GM19395 (cell line): ENCODE results near the gene ACTR6.
"Not testable (repeated sequence)": the region's sequence is repeated elsewhere in the genome, so short reads cannot be mapped to it uniquely, and the experiment has no call there.

Source experiments
- ATAC-seq: cut with Tn5 transposase; IDR thresholded peaks from one replicate; pipeline ENCODE4 v1.9.1; 2021; ENCODE audit warnings: mild to moderate bottlenecking, moderate library complexity; ENCODE audit not compliant: unreplicated experiment

Gene ACTR6

DNA sequence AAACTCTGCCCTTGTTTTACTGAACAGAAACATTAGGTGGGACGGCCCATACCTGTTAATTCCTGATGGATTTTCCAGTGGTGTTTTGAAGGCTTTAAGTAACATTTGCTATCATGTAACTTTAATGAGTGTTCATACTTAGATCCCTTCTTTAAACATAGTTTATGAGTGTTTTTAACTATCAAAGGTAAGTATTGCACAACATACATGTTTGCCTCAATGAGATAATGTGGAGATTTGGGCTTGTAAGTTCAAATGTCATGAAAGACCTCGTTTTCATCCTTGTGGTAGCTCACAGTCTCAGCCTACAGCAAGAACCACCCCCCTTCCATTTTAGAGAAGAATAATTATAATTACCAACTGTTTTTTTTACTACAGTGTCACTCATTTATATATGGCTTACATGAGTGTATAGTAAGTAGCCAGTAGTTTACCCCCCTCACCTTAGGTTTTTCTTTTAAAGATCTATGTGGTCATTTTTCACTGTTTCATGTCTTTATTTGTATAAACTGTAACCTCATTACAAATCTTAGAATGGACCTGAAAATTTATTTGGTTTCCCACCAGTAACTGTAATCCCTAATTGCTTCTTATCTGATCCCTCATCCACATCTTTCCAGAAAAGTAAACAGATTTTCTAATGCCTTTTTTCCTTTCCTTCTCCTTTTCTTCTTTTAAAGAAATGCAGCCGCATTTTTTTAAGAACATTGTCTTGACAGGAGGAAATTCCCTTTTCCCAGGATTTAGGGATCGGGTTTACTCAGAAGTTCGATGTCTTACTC, 18.9 kb downstream of the ACTR6 start:
- ATAC-seq, result no peak

DNA sequence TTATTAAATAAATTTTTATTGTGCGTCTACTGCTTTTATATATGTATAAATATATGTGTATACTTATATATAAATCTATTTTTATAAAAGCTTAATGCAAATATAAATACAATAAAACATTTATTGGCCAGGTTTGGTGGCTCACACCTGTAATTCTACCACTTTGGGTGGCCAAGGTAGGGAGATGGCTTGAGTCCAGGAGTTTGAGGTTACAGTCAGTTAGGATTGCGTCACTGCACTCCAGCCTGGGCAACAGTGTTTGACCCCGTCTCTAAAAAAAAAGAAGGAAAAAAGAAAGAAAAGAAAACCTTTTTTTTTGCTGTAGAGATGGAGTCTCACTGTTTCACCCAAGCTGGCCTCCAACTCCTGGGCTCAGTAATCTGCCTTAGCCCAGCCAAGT, 20.9 kb downstream of the ACTR6 start:
- ATAC-seq, result no peak

DNA sequence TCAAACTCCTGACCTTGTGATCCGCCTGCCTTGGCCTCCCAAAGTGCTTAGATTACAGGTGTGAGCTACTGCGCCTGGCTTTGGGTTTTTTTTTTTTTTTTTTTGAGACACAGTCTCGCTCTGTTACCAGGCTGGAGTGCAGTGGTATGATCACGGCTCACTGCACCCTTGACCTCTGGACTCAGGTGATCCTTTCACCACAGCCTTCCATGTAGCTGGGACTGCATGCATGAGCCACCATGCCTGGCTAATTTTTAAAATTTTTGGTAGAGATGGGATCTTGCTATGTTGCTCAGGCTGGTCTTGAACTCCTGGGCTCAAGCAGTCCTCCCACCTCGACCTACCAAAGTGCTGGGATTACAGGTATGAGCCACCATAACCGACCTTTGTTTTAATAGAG, 21.6 kb downstream of the ACTR6 start:
- not testable (repeated sequence) for ATAC-seq

DNA sequence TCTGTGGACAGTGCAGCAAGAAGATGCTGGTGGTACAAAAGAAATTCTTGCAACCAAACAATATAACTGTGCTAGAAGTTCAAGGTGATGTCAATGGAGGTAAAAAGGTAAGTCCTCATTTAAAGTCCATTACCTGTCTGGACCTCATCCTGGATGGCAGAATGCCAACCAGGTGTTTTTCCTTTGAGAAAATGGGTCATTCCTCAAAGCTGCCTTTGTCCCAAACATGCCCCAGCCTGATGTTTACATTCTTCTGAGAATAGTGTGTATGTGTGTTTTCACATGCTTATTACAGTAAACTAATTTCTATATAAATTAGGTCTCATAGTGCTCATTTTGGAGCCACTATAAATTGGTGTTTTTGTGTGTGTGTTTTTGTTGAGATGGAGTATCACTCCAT, 24.9 kb downstream of the ACTR6 start:
- ATAC-seq, result no peak

DNA sequence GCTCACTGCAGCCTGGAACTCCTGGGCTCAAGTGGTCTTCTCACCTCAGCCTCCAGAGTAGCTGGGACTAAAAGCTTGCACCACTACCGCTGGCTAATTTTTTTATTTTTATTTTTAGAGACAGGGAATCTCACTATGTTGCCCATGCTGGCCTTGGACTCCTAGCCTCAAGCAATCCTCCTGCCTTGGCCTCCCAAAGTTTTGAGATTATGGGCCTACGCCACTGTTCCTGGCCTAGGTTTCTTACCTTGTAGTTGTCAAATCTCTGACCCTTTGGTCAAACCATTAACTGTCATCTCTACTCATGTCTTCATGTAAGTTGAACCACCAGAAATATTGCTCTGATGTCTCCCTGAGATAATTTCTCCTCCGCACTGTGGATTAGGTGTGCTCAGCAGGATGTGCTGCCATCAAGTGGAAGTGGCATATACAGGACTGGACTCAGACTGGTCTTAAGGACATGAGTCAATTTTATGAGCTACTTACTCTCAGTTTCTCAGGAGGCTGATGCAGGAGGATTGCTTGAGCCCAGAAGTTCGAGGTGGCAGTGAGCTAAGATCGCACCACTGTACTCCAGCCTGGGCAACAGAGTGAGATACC, 28.5 kb downstream of the ACTR6 start:
- no peak for ATAC-seq

DNA sequence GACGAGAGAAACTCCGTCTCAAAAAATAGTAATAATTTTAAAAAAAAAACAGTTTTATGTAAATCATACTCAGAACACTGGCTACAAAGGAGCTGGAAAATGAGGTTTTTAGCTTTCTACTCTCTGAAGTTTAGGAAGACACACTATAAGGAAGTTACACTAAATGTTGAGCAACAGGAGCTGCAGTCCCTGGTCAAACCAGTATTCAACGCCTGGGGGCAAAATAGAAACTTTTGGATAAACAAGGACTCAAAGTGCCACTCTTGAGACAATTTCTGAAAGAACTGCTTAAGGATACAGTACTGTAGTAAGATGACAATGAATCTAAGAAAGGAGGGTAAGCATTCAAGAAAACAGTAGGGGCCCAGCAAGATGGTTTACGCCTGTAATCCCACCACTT, 29.3 kb downstream of the ACTR6 start:
- ATAC-seq, result no peak

DNA sequence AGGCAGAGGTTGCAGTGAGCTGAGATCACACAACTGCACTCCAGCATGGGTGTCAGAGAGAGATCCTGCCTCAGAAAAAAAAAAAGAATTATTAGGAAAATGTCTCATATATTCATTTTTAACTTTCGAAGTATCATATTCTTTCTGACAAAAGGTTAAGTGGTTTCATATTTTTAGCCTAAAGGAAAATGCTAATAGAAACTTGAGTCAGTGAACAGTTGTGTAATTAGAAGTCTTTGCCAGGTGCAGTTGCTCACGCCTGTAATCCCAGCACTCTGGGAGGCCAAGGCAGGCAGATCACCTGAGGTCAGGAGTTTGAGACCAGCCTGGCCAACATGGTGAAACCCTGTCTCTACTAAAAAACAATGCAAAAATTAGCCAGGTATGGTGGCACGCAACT, 31.3 kb downstream of the ACTR6 start:
- not testable (repeated sequence) for ATAC-seq

DNA sequence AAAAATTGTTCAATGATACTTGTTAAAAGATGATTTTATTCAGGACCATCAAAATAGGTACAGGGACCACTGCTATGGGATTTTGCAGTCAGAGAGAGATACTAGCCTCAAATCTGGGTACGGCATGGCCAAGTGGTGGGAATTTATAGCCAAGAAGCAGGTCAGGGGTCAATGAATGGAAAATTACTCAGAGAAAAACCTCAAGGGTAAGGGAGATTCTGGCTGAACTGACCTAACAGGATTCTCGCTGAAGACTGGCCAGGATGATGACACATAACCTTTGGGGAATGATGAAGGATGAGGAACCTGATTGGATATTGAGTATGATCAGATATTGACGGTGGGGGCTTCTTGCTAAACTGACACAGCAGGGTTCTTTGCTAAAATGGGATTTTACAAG, 33.6 kb downstream of the ACTR6 start:
- ATAC-seq, result no peak

DNA sequence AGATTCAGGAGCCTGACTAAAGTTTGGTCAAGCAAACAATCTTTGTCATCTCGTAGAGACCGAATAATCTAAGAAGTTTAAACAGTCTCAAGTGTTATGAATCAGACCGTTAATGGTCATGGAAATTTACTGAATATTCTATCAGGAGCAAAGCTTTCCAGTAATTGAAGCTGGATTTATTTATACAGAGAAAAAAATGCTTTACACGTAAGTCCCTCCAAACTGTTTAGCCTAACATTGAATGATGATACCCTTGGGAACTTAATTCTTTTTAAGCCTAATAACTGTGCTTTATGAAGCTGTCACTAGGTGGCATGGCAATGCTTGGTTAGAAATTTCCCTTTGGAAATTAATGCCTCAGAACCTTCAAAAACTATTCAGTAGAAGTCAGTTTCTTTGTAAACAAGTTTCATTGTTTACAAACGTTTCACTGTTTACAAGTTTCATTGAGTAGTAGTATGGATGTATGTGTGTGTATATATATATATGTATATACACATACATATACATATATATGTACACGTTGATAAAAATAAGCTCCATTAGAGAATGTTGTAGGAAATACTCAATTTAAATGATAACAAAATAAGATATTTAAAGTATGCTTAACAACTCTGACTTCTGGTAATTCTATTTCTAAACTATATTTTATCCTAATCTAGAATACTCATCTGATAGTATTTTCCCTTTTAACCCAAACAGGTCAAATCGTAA, 34.1 kb downstream of the ACTR6 start:
- ATAC-seq, result no peak

DNA sequence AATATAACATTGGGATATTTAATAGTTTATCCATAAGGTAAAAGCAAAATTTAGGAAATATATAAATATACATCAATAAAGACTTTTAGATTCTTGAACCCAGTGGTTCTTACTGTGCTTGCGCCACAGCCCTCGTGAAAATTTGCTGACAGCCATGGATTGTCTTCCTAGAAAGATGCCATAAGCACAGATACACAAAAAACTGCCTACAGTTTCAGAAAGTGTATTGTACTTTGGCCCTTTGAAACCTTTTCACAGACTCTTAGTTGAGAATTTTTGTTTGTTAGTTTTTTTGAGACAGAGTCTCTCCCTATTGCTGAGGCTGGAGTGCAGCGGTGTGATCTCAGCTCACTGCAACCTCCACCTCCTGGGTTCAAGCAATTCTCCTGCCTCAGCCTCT, 38.2 kb downstream of the ACTR6 start:
- ATAC-seq, result no peak

DNA sequence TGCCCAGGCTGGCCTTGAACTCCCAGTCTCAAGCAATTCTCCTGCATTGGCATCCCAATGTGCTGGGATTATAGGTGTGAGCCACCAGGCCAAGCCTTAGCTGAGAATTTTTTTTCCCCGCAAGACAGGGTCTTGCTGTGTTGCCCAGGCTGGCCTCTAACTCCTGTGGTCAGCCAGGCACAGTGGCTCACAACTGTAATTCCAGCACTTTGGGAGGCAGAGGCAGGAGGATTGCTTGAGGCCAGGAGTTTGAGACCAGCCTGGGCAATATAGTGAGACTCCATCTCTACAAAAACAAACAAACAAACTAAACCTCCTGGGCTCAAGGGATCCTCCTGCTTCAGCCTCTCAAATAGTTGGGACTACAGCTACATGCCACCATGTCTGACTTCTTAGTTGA, 39.0 kb downstream of the ACTR6 start:
- no peak for ATAC-seq

DNA sequence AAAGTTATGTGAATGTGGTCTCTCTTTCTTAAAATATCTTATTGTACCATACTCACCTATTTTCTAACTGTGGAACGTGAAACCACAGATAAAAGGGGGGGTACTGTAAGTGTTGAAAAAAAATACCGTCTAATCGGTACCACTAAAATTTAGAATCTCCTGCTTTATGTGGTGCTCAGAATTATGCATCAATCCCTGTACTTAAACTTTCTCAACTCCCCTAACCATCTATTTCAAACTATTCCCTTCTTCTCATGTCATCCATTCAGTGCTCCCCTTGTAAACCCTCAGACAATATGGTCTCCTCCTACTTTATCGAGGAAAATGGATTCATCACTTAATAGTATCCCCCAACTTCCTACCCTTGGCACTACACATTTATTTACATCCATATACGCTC, 42.5 kb downstream of the ACTR6 start:
- no peak for ATAC-seq

DNA sequence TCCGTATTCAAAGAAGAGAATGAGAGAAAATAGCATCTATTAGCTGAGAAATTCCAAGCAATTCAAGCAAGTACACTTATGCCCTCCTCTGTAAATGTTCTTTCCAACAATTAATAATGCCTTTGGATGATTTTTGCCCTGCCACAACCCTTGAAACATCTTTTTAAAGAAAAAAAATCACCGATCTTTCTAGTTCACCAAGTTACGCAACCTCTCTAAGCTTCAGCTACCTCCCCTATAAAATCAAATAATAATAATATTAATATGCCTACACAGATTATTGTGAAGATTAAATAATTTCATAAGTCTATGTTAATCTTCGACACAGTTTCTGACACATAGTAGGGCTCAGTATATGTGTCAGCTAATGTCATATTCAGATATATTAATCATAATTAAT, 47.1 kb downstream of the ACTR6 start:
- no peak for ATAC-seq

DNA sequence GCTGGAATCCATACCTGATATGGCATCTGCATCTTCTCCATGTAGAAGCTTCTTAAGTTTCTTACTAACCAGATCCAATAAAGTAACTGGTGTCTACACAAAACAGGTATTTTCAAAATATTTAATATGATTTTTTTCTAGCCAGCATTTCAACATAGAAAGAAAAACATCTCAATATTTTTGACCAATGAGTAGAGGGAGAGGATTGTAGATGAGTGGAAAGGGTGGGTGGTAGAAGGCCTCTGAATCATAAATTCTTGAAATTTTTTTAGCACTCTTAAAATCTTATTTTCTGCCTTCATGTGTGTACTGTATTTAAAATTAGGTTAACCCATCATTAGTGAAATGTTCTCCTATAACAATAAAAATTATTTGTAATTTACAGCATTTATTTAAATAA, 48.3 kb downstream of the ACTR6 start:
- no peak for ATAC-seq

DNA sequence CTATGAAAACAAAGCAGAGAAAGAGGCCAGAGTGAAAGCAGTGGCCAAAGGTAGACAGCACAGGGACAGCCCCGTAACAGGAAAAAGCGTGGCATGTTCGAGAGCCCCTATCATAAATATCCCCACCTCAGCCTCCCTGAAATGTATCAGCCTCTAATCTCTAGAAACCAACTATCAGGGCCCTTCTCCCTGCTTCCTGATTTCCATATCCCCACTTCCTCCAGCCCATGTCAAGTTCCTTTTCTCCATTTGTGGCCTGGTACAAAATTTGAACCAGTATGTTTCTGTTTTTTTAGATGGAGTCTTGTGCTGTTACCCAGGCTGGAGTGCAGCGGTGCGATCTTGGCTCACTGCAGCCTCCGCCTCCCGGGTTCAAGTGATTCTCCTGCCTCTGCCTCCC, 49.3 kb downstream of the ACTR6 start:
- no peak for ATAC-seq

DNA sequence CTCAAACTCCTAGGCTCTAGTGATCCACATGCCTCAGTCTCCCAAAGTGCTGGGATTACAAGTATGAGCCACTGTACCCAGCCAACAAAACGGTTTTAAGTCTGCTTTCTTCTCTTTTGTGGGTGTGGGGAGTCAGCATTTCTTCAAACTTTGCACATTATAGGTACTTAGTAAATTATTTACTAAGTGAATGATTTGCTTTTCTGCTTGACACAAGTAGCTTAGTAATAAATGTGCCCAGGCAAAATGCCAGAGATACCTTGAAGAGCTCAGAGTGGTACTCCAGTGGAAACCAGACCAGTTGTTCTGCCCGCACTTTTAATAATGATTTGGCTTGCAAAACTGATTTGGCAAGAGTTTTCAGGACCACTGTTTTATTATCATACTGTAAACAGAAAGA, 51.3 kb downstream of the ACTR6 start:
- no peak for ATAC-seq

DNA sequence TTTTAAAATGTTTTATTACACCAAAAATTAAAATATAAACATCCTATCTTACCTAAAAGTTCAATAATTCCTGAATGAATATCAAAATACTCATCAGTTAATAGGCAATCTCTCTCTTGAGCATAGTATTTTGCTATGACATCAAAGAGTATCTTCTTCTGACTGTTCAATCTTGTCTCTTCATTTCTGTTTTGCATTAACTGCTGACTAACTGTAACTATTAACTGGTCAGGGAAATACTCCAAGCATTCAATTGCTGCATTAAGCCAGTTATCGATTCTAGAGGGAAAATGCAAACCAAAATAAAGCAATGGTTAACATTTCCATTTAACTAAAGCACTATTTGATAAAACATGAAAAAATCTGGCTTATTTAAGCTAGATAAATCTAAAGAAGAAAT, 52.8 kb downstream of the ACTR6 start:
- no peak for ATAC-seq

DNA sequence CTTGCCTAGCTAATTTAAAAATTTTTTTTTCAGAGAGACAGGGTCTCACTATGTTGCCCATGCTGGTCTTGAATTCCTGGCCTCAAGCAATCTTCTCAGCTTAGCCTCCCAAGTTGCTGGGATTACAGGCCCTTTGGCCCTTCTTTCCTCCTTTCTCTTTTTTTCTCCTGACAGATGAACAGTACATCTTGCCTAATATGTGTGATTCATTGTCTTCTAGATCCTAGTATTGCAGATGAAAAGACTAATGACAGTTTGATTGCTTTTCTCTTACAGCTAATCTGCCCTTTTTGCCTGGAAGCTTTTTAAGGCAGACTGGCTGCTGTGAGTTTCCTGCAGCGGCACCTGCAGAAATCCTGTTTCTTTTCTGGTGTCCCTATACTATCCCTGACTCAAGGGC, 54.3 kb downstream of the ACTR6 start:
- ATAC-seq, result no peak

DNA sequence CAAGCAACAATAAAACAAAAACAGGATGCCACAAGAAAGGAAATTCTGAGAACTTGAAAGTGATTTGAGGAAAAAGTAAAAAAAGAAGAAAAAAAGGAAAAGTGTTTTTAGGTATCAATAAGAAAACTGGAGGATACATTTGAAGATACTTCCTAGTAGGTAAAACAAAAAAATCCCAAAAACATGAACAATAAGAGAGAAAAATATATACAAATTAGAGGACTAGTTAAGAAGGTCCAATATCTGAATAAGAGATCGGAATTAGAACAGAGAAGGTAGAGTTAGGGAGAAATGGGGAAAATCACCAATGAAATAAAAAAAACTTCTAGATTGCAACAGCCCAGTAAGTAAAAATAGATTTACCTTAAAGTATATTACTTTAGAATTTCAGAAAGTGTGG, 57.5 kb downstream of the ACTR6 start:
- ATAC-seq, result no peak

DNA sequence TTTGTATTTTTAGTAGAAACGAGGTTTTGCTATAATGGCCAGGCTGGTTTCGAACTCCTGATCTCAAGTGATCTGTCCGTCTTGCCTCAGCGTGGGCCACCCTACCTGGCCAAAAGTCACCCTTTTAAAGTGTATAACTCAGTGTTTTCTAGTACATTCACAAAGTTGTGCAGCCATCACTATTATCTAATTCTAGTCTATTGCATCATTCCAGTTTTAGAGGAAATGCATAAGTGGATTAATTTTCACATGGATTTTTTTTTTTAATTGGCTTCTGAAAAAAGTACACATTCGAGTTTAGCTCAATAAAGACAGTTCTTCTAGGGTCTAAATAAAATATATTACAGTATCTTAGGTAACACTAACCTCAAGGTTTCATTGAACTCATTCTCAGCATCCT, 62.5 kb downstream of the ACTR6 start:
- ATAC-seq, result no peak

DNA sequence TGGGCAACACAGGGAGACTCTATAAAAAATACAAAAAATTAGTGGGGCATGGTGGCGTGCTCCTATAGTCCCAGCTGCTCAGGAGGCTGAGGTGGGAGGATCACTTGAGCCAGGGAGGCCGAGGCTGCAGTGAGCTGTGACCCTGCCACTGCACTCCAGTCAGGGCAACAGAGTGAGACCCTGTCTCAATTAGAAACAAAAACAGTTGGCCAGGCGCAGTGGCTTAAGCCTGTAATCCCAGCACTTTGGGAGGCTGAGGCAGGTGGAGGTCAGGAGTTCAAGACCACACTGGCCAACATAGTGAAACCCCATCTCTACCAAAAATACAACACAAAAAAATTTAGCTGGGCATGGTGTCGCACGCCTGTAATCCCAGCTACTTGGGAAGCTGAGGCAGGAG, 64.5 kb downstream of the ACTR6 start:
- ATAC-seq, result not testable (repeated sequence)
